HEK293 (cell line): Measurements from ENCODE around the gene CORO6.

ENCODE experiments used
- CTCF ChIA-PET: fragments of 350-600 bp; formaldehyde crosslinking; extraction: SDS; loops from one replicate; lab custom pipeline; 2021; ENCODE audit warnings: antibody characterized with exemption; lab: Yijun Ruan, JAX
- POLR2A ChIA-PET: fragments of 300-600 bp; formaldehyde crosslinking; extraction: SDS; loops from one replicate; lab custom pipeline; 2020; ENCODE audit warnings: antibody characterized with exemption, inconsistent platforms; lab: Yijun Ruan, JAX
- H3K27ac ChIP-seq: fragments of 200-500 bp; sonication (Bioruptor generic); 2 replicates; pipeline ENCODE4 v1.5.1; 2014; ENCODE audit warnings: low read depth, low read length, control low read depth, inconsistent platforms; ENCODE audit errors: extremely low read depth
- H3K36me3 ChIP-seq, 2 experiments: fragments of 200-500 bp in 1 of 2; sonication (Bioruptor generic) in 1 of 2; 1 replicate in 1 of 2; 2 replicates in 1 of 2; pipeline ENCODE4 v1.5.1; 2014 to 2017; ENCODE audit warnings: inconsistent platforms in 2 of 2, low read length in 2 of 2; ENCODE audit not compliant: control insufficient read depth in 2 of 2, insufficient read depth in 1 of 2
- H3K4me1 ChIP-seq: fragments of 200-500 bp; sonication (Bioruptor generic); 2 replicates; pipeline ENCODE4 v1.5.1; 2014; ENCODE audit warnings: mild to moderate bottlenecking, low read length, inconsistent platforms; ENCODE audit not compliant: control insufficient read depth, insufficient read depth
- H3K4me3 ChIP-seq: 2 replicates; pipeline ENCODE4 v1.5.1; 2011; ENCODE audit warnings: low read depth, mild to moderate bottlenecking, control low read depth, low read length, moderate library complexity
- H3K9me3 ChIP-seq: fragments of 200-500 bp; sonication (Bioruptor generic); 2 replicates; pipeline ENCODE4 v1.5.1; 2014; ENCODE audit warnings: low read depth, low read length, inconsistent platforms; ENCODE audit not compliant: control insufficient read depth, insufficient read depth
- SALL2 ChIP-seq: fragments of 450-650 bp; formaldehyde crosslinking; IDR thresholded peaks from 2 replicates; pipeline ENCODE4 v1.5.0; 2017; ENCODE audit warnings: missing biosample characterization, mild to moderate bottlenecking, missing genetic modification characterization, borderline replicate concordance
- SCRT1 ChIP-seq: fragments of 450-650 bp; formaldehyde crosslinking; IDR thresholded peaks from 2 replicates; pipeline ENCODE4 v1.5.1; 2016; ENCODE audit warnings: missing biosample characterization, missing genetic modification characterization, borderline replicate concordance
- SP2 ChIP-seq: fragments of 450-650 bp; formaldehyde crosslinking; IDR thresholded peaks from 2 replicates; pipeline ENCODE4 v1.5.1; 2016; ENCODE audit warnings: missing biosample characterization, missing genetic modification characterization
- YY2 ChIP-seq: fragments of 450-650 bp; formaldehyde crosslinking; IDR thresholded peaks from 2 replicates; pipeline ENCODE4 v1.5.1; 2016; ENCODE audit warnings: missing biosample characterization, missing genetic modification characterization
- ZFP69B ChIP-seq: fragments of 450-650 bp; formaldehyde crosslinking; IDR thresholded peaks from 2 replicates; pipeline ENCODE4 v1.5.1; 2016; ENCODE audit warnings: missing biosample characterization, missing genetic modification characterization
- ZNF114 ChIP-seq: fragments of 450-650 bp; formaldehyde crosslinking; IDR thresholded peaks from 2 replicates; pipeline ENCODE4 v1.5.0; 2017; ENCODE audit warnings: missing biosample characterization, missing genetic modification characterization
- ZNF223 ChIP-seq: fragments of 450-650 bp; formaldehyde crosslinking; IDR thresholded peaks from 2 replicates; pipeline ENCODE4 v1.5.1; 2016; ENCODE audit warnings: missing biosample characterization, missing genetic modification characterization
- ZNF266 ChIP-seq: fragments of 450-650 bp; formaldehyde crosslinking; IDR thresholded peaks from 2 replicates; pipeline ENCODE4 v1.5.1; 2016; ENCODE audit warnings: missing biosample characterization, missing genetic modification characterization, low read depth
- ZNF335 ChIP-seq: fragments of 450-650 bp; formaldehyde crosslinking; conservative IDR thresholded peaks from 2 replicates; pipeline ENCODE4 v1.5.1; 2016; ENCODE audit warnings: missing biosample characterization, missing genetic modification characterization
- ZNF37A ChIP-seq: fragments of 450-650 bp; IDR thresholded peaks from 2 replicates; pipeline ENCODE4 v1.5.1; 2018; ENCODE audit warnings: missing biosample characterization, missing genetic modification characterization
- ZNF548 ChIP-seq: fragments of 450-650 bp; formaldehyde crosslinking; IDR thresholded peaks from 2 replicates; pipeline ENCODE4 v1.5.1; 2016; ENCODE audit warnings: missing biosample characterization, missing genetic modification characterization
- ZNF561 ChIP-seq: fragments of 450-650 bp; IDR thresholded peaks from 2 replicates; pipeline ENCODE4 v1.5.1; 2018; ENCODE audit warnings: missing biosample characterization, missing genetic modification characterization, borderline replicate concordance
- ZNF621 ChIP-seq: fragments of 450-650 bp; formaldehyde crosslinking; IDR thresholded peaks from 2 replicates; pipeline ENCODE4 v1.5.1; 2017; ENCODE audit warnings: missing biosample characterization, missing genetic modification characterization
- ZNF624 ChIP-seq: fragments of 450-650 bp; formaldehyde crosslinking; IDR thresholded peaks from 2 replicates; pipeline ENCODE4 v1.5.1; 2017; ENCODE audit warnings: missing biosample characterization, missing genetic modification characterization
- ZNF629 ChIP-seq: fragments of 450-650 bp; formaldehyde crosslinking; IDR thresholded peaks from 2 replicates; pipeline ENCODE4 v1.5.1; 2017; ENCODE audit warnings: missing biosample characterization, missing genetic modification characterization
- ZNF664 ChIP-seq: fragments of 450-650 bp; formaldehyde crosslinking; IDR thresholded peaks from 2 replicates; pipeline ENCODE4 v1.5.1; 2016; ENCODE audit warnings: missing biosample characterization, missing genetic modification characterization
- ZNF670 ChIP-seq: fragments of 450-650 bp; formaldehyde crosslinking; IDR thresholded peaks from 2 replicates; pipeline ENCODE4 v1.5.1; 2016; ENCODE audit warnings: missing biosample characterization, missing genetic modification characterization, low read depth
- ZNF707 ChIP-seq: fragments of 450-650 bp; formaldehyde crosslinking; IDR thresholded peaks from 2 replicates; pipeline ENCODE4 v1.5.1; 2016; ENCODE audit warnings: missing biosample characterization, missing genetic modification characterization
- ZNF776 ChIP-seq: fragments of 450-650 bp; formaldehyde crosslinking; IDR thresholded peaks from 2 replicates; pipeline ENCODE4 v1.5.0; 2017; ENCODE audit warnings: missing biosample characterization, missing genetic modification characterization, borderline replicate concordance
- TF ChIP-seq, protein P1 (sequence below): fragments of 450-650 bp; formaldehyde crosslinking; IDR thresholded peaks from 2 replicates; pipeline ENCODE4 v1.5.1; 2016; ENCODE audit warnings: missing biosample characterization, missing genetic modification characterization
- TF ChIP-seq, protein P2 (sequence below): fragments of 450-650 bp; formaldehyde crosslinking; IDR thresholded peaks from 2 replicates; pipeline ENCODE4 v1.5.1; 2016; ENCODE audit warnings: missing biosample characterization, missing genetic modification characterization
- TF ChIP-seq, protein P3 (sequence below): fragments of 450-650 bp; formaldehyde crosslinking; IDR thresholded peaks from 2 replicates; pipeline ENCODE4 v1.5.1; 2016; ENCODE audit warnings: missing biosample characterization, missing genetic modification characterization, borderline replicate concordance
- TF ChIP-seq, protein P4 (sequence below): fragments of 450-650 bp; formaldehyde crosslinking; IDR thresholded peaks from 2 replicates; pipeline ENCODE4 v1.5.1; 2016; ENCODE audit warnings: missing biosample characterization, missing genetic modification characterization

Gene CORO6

DNA sequence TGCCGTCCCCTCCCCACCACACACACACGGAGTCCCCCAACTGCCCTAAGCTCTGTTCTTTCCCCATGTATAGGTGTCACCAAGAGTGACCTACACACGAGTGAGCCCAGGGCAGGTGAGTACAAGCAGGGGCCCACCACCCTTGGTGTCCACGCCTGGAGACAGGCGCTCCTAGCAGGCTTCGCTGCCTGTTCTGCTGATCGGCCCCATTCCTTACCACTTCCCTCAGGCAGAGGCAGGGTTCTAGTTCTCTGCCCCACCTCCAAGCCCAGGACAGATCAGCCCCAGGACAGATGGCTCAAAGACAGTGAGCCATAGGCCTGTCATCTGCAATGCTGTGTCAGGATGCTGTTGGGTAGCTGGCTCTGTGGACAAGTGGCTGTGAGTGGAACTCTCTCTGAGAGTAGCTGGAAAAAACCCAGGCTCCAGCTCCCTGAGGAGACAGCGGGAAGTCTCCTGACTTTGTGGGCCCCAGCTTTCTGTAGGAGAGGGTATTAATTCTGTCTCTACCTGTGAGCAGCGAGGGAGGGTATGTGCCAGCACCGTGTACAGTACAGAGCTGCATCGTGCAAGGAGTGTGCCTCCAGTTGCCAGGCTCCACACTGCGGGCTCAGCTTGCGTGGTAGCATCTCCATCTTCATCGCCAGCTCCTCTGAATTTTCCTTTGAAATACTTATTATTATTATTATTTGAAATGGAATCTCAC, 53.3 kb downstream of the CORO6 start (continued):
- TF ChIP-seq, protein P1, sequence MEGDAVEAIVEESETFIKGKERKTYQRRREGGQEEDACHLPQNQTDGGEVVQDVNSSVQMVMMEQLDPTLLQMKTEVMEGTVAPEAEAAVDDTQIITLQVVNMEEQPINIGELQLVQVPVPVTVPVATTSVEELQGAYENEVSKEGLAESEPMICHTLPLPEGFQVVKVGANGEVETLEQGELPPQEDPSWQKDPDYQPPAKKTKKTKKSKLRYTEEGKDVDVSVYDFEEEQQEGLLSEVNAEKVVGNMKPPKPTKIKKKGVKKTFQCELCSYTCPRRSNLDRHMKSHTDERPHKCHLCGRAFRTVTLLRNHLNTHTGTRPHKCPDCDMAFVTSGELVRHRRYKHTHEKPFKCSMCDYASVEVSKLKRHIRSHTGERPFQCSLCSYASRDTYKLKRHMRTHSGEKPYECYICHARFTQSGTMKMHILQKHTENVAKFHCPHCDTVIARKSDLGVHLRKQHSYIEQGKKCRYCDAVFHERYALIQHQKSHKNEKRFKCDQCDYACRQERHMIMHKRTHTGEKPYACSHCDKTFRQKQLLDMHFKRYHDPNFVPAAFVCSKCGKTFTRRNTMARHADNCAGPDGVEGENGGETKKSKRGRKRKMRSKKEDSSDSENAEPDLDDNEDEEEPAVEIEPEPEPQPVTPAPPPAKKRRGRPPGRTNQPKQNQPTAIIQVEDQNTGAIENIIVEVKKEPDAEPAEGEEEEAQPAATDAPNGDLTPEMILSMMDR (tag by site-specific recombination): no peak
- 0 out of 2 replicates have a peak, but pooled peaks have one; percentile 1 for TF ChIP-seq SCRT1 (tag by site-specific recombination)
- TF ChIP-seq ZNF266 (tag by site-specific recombination): no peak
- no peak for TF ChIP-seq SP2 (tag by site-specific recombination)
- no peak for TF ChIP-seq ZNF561
- TF ChIP-seq ZNF664 (tag by site-specific recombination): no peak
- TF ChIP-seq ZNF335 (tag by site-specific recombination): peak; percentile 73
- TF ChIP-seq ZNF37A: no peak
- TF ChIP-seq ZNF670 (tag by site-specific recombination): no peak
- no peak for TF ChIP-seq ZNF707 (tag by site-specific recombination)
- TF ChIP-seq, protein P2, sequence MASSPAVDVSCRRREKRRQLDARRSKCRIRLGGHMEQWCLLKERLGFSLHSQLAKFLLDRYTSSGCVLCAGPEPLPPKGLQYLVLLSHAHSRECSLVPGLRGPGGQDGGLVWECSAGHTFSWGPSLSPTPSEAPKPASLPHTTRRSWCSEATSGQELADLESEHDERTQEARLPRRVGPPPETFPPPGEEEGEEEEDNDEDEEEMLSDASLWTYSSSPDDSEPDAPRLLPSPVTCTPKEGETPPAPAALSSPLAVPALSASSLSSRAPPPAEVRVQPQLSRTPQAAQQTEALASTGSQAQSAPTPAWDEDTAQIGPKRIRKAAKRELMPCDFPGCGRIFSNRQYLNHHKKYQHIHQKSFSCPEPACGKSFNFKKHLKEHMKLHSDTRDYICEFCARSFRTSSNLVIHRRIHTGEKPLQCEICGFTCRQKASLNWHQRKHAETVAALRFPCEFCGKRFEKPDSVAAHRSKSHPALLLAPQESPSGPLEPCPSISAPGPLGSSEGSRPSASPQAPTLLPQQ (tag by site-specific recombination): 0 out of 2 replicates have a peak, but pooled peaks have one; percentile 54
- TF ChIP-seq ZNF223: no peak
- TF ChIP-seq ZNF548 (tag by site-specific recombination): no peak
- TF ChIP-seq ZFP69B: peak; percentile 17; the same call in 1 of the 2 replicates
- TF ChIP-seq YY2 (tag by site-specific recombination): no peak
- TF ChIP-seq, protein P3, sequence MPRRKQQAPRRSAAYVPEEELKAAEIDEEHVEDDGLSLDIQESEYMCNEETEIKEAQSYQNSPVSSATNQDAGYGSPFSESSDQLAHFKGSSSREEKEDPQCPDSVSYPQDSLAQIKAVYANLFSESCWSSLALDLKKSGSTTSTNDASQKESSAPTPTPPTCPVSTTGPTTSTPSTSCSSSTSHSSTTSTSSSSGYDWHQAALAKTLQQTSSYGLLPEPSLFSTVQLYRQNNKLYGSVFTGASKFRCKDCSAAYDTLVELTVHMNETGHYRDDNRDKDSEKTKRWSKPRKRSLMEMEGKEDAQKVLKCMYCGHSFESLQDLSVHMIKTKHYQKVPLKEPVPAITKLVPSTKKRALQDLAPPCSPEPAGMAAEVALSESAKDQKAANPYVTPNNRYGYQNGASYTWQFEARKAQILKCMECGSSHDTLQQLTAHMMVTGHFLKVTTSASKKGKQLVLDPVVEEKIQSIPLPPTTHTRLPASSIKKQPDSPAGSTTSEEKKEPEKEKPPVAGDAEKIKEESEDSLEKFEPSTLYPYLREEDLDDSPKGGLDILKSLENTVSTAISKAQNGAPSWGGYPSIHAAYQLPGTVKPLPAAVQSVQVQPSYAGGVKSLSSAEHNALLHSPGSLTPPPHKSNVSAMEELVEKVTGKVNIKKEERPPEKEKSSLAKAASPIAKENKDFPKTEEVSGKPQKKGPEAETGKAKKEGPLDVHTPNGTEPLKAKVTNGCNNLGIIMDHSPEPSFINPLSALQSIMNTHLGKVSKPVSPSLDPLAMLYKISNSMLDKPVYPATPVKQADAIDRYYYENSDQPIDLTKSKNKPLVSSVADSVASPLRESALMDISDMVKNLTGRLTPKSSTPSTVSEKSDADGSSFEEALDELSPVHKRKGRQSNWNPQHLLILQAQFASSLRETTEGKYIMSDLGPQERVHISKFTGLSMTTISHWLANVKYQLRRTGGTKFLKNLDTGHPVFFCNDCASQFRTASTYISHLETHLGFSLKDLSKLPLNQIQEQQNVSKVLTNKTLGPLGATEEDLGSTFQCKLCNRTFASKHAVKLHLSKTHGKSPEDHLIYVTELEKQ (tag by site-specific recombination): no peak

DNA sequence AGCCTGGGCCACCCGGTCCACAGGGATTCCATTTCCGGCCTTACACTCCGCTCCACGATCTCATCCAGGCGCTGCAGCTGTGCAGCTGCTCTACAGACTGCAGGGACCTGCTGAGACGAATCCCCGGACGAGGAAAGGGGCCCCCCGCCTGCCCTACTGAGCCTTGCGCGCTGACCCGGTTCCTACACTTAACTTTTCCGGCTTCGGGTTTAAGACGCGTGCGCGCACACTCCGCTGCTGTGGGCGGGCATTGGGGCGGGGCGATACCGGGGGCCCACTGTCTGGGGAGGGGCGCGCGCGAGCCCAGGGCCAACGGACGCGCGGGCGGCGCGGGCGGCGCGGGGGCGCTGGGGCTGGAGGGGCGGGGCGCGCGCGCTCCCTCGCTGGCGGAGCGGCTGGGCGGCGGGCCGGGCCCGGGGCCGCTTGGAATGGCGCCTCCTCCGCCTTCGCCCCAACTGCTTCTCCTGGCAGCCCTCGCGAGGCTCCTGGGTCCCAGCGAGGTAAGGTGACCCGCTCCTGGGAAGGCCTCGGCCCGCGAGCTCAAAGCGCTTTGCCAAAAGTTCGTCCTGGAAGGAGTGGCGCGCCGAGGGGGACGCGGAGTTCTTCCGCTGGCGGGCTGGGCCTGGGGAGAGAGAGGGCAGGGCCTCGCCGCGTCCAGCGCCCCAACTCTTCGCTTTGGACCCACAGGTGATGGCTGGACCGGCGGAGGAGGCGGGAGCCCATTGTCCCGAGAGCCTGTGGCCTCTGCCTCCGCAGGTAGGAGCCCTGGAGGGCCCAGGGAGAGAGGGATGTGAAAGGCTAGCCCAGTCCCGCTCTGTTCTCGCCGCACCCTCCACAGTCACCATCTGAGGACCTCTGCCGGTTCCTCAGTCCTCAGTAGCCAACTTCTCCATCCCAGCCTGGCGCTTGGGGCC, 54.1 kb downstream of the CORO6 start, which contains the start of gene TP53I13:
TP53I13 (plus strand) TSS at position 371 of the 914 bp plus-strand sequence; CDS start at position 429, 58 bp downstream.
- POLR2A ChIA-PET: interaction anchor here (0.6 to 4.6 kb wide), 11 partner anchors 12 to 275 kb away, joined by 3 to 28 read pairs (median 4); partner anchors contain the start of genes ANKRD13B, GIT1, NUFIP2 and TAOK1
- H3K27ac ChIP-seq: peak within 1 kb of the TSS; percentile 96
- TF ChIP-seq SALL2 (tag by site-specific recombination) (no peak), ZNF621 (tag by site-specific recombination) (no peak), ZNF776 (tag by site-specific recombination) (no peak), ZNF114 (no peak), ZNF624 (tag by site-specific recombination) (no peak), ZNF629 (tag by site-specific recombination) (no peak), ZNF266 (tag by site-specific recombination) (no peak)
- TF ChIP-seq, protein P4, sequence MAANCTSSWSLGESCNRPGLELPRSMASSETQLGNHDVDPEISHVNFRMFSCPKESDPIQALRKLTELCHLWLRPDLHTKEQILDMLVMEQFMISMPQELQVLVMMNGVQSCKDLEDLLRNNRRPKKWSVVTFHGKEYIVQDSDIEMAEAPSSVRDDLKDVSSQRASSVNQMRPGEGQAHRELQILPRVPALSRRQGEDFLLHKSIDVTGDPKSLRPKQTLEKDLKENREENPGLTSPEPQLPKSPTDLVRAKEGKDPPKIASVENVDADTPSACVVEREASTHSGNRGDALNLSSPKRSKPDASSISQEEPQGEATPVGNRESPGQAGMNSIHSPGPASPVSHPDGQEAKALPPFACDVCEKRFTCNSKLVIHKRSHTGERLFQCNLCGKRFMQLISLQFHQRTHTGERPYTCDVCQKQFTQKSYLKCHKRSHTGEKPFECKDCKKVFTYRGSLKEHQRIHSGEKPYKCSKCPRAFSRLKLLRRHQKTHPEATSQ: no peak

More for the DNA sequence above, 54.1 kb downstream of the CORO6 start, which contains the start of gene TP53I13:
- Histone ChIP-seq H3K9me3 (no peaks in the 10 kb centered on the region), H3K36me3 (peaks cover 3 to 28% of the 10 kb centered on the region in 2 experiments), H3K4me3 (peak within 1 kb of the TSS; percentile 78), H3K4me1 (peaks cover 13% of the 10 kb centered on the region)
- CTCF ChIA-PET: interaction anchor here (0.6 to 4.9 kb wide), 9 partner anchors 12 to 768 kb away, joined by 3 to 31 read pairs (median 13); partner anchors contain the start of gene ANKRD13B
